OCI-LY1 (cell line): ENCODE results near the gene NLK.

Experiments
- EZH2 ChIP-seq: fragments of 200-600 bp; sonication (generic), shearing (Covaris generic); IDR thresholded peaks from 2 replicates; pipeline ENCODE4 v1.8.0; 2017; ENCODE audit warnings: borderline replicate concordance, mixed run types, mild to moderate bottlenecking, antibody characterized with exemption, low read length, moderate library complexity, mixed read lengths
- TF ChIP-seq, protein P1 (sequence below): fragments of 200-600 bp; sonication (generic), shearing (Covaris generic); IDR thresholded peaks from 2 replicates; pipeline ENCODE4 v1.5.1; 2017; ENCODE audit warnings: mild to moderate bottlenecking, antibody characterized with exemption, low read length, moderate library complexity, mixed read lengths

DNA sequence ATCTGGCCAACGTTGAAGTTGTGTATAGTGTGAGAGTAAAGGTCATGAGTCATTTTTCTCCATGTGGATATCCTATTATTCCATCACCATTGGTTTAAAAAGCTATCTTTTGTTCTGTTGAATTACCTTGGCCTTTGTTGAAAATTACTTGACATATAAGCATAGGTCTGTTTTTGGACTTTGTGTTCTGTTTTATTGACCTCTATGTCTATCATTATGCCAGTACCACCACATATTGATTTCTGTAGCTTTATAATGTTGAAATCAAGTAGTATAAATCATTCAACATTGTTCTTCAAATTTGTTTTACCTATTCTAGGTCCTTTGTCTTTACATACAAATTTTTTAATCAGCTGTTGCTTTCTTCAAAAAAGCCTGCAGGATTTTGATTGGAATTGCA is 58.5 kb downstream of the NLK start:
- TF ChIP-seq, protein P1, sequence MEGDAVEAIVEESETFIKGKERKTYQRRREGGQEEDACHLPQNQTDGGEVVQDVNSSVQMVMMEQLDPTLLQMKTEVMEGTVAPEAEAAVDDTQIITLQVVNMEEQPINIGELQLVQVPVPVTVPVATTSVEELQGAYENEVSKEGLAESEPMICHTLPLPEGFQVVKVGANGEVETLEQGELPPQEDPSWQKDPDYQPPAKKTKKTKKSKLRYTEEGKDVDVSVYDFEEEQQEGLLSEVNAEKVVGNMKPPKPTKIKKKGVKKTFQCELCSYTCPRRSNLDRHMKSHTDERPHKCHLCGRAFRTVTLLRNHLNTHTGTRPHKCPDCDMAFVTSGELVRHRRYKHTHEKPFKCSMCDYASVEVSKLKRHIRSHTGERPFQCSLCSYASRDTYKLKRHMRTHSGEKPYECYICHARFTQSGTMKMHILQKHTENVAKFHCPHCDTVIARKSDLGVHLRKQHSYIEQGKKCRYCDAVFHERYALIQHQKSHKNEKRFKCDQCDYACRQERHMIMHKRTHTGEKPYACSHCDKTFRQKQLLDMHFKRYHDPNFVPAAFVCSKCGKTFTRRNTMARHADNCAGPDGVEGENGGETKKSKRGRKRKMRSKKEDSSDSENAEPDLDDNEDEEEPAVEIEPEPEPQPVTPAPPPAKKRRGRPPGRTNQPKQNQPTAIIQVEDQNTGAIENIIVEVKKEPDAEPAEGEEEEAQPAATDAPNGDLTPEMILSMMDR = no peak
- TF ChIP-seq EZH2 = no peak
